Progenitor cell of endocrine pancreas (in vitro differentiated cells): Measurements from ENCODE around the gene XAGE2. TPM values are rescaled to one million over a fixed set of nuclear protein-coding genes. Genes with fewer than 3 reads are reported as not detected.

Experiments
- DNase-seq: peaks from one replicate; pipeline ENCODE4 v3.0.0; 2021; ENCODE audit warnings: low spot score; ENCODE audit not compliant: unreplicated experiment
- H3K27ac Mint-ChIP-seq: 2 replicates; pipeline ENCODE4 v1.8.0; 2021; ENCODE audit warnings: mild to moderate bottlenecking, moderate library complexity, mixed read lengths
- H3K27me3 Mint-ChIP-seq: 2 replicates; pipeline ENCODE4 v1.8.0; 2021; ENCODE audit warnings: mixed read lengths
- H3K36me3 Mint-ChIP-seq: 2 replicates; pipeline ENCODE4 v1.8.0; 2022; ENCODE audit warnings: mixed read lengths; ENCODE audit not compliant: insufficient read depth
- H3K4me1 Mint-ChIP-seq: 2 replicates; pipeline ENCODE4 v1.8.0; 2021; ENCODE audit warnings: low read depth, mixed read lengths
- H3K4me3 Mint-ChIP-seq: 2 replicates; pipeline ENCODE4 v1.8.0; 2021; ENCODE audit warnings: low read depth, mild to moderate bottlenecking, moderate library complexity, mixed read lengths
- H3K9me3 Mint-ChIP-seq: 2 replicates; pipeline ENCODE4 v1.8.0; 2021; ENCODE audit warnings: low read depth, mixed read lengths
- CTCF ChIP-seq: fragments of 200-600 bp; sonication (generic); IDR thresholded peaks from one replicate; pipeline ENCODE4 v1.5.0; 2021; ENCODE audit warnings: antibody characterized with exemption, mild to moderate bottlenecking; ENCODE audit not compliant: unreplicated experiment
- microRNA-seq: library from miRNA; unstranded; fragments of <30 nt; microRNA quantifications from one replicate; pipeline ENCODE4 v1.1.0, GENCODE V29; 2020; ENCODE audit warnings: borderline number of aligned reads; ENCODE audit not compliant: unreplicated experiment
- total RNA-seq: library from RNA; stranded (reverse); gene quantifications from 2 replicates; pipeline ENCODE4 v1.2.1, GENCODE V29; 2021

Gene XAGE2
- total RNA-seq, 1 donor from 2014 or later: not detected

- Mint-ChIP-seq H3K4me1 (peaks cover 1% of the 10 kb centered on the region), H3K4me3 (no peak overlapping the region), H3K27ac (no peak overlapping the region), H3K27me3 (no peaks in the 10 kb centered on the region), H3K36me3 (no peaks in the 10 kb centered on the region), H3K9me3 (peaks cover 13% of the 10 kb centered on the region)
- no peak for TF ChIP-seq CTCF
- DNase-seq: no peak
Measured at GRCh38 chrX:52424656-52425055, 55.8 kb downstream of the XAGE2 start.

Small RNA genes lying within 50 kb of the gene (microRNA-seq; reads per million reads assigned to microRNA genes)
- gene MIR8088: not detected

Other genes starting within 250 kb of the XAGE2 start
- 127 and 128 TPM in 2 replicates for gene MAGED4, start 184.1 kb upstream of the XAGE2 start, total RNA-seq
- not detected in 2 replicates for gene XAGE1A, start 126.8 kb downstream of the XAGE2 start, total RNA-seq
- not detected in 2 replicates for gene XAGE1B, start 148.0 kb downstream of the XAGE2 start, total RNA-seq